IMR-90 (cell line): ENCODE measurements around the gene PNMA8A. TPM values are rescaled to one million over a fixed set of nuclear protein-coding genes. Genes with fewer than 3 reads are reported as not detected.

Source experiments
- ATAC-seq: fragments of 200-7000 bp; cut with Tn5 transposase; 2 replicates; pipeline ENCODE4 v1.9.1; 2020; ENCODE audit warnings: low read depth, mild to moderate bottlenecking, moderate library complexity
- BruUV-seq: library from RNA; stranded (reverse); fragments of 400-500 nt; replicated peaks from 2 replicates; lab custom pipeline; 2021; lab: Mats Ljungman, UMichigan
- CTCF ChIA-PET: fragments of 300-600 bp; formaldehyde crosslinking; extraction: SDS; loops from one replicate; lab custom pipeline; 2021; ENCODE audit warnings: antibody characterized with exemption; lab: Yijun Ruan, JAX
- POLR2A ChIA-PET: fragments of 300-600 bp; sonication (Branson Sonifier 250); formaldehyde crosslinking; loops from one replicate; lab custom pipeline; 2022; ENCODE audit warnings: antibody characterized with exemption; ENCODE audit not compliant: unreplicated experiment; lab: Charles Lee
- DNase-seq: peaks from one replicate; pipeline ENCODE4 v3.0.0; 2013
- H2AFZ ChIP-seq: replicated peaks from 2 replicates; pipeline ENCODE3; 2013; ENCODE audit warnings: low read length, mild to moderate bottlenecking; ENCODE audit not compliant: poor library complexity
- H2AK5ac ChIP-seq: 2 replicates; pipeline ENCODE4 v1.6.1; 2013; ENCODE audit warnings: low read depth, low read length, inconsistent platforms
- H2AK9ac ChIP-seq: replicated peaks from 2 replicates; pipeline ENCODE3; 2013; ENCODE audit warnings: mild to moderate bottlenecking, low read depth, low read length, moderate library complexity; ENCODE audit not compliant: poor library complexity
- H2BK120ac ChIP-seq: 2 replicates; pipeline ENCODE4 v1.6.1; 2013; ENCODE audit warnings: low read depth, low read length, inconsistent platforms
- H2BK15ac ChIP-seq: 3 replicates; pipeline ENCODE4 v1.6.1; 2013; ENCODE audit warnings: low read depth, low read length, inconsistent platforms
- H2BK20ac ChIP-seq: 2 replicates; pipeline ENCODE4 v1.6.1; 2013; ENCODE audit warnings: low read depth, mild to moderate bottlenecking, inconsistent platforms, low read length, moderate library complexity
- H2BK5ac ChIP-seq: 2 replicates; pipeline ENCODE4 v1.6.1; 2013; ENCODE audit warnings: mild to moderate bottlenecking, low read depth, low read length, inconsistent platforms; ENCODE audit not compliant: poor library complexity, severe bottlenecking
- H3K14ac ChIP-seq: replicated peaks from 2 replicates; pipeline ENCODE4 v1.6.1; 2013; ENCODE audit warnings: low read depth, low read length, inconsistent platforms
- H3K18ac ChIP-seq: 2 replicates; pipeline ENCODE4 v1.6.1; 2013; ENCODE audit warnings: low read depth, low read length, control low read depth
- H3K23ac ChIP-seq: 2 replicates; pipeline ENCODE4 v1.6.1; 2013; ENCODE audit warnings: low read depth, low read length, inconsistent platforms
- H3K27ac ChIP-seq: 2 replicates; pipeline ENCODE4 v1.5.1; 2013; ENCODE audit warnings: mild to moderate bottlenecking, control low read depth, low read length; ENCODE audit not compliant: insufficient read depth
- H3K27me3 ChIP-seq: 2 replicates; pipeline ENCODE4 v1.6.1; 2013; ENCODE audit warnings: low read length; ENCODE audit not compliant: control insufficient read depth, insufficient read depth
- H3K36me3 ChIP-seq: 2 replicates; pipeline ENCODE4 v1.6.1; 2013; ENCODE audit warnings: low read length, mixed read lengths; ENCODE audit not compliant: control insufficient read depth, insufficient read depth
- H3K4ac ChIP-seq: 2 replicates; pipeline ENCODE4 v1.6.1; 2013; ENCODE audit warnings: low read depth, low read length, inconsistent platforms
- H3K4me1 ChIP-seq: 2 replicates; pipeline ENCODE4 v1.6.1; 2013; ENCODE audit warnings: low read length, mixed read lengths; ENCODE audit not compliant: control insufficient read depth, insufficient read depth
- H3K4me2 ChIP-seq: 2 replicates; pipeline ENCODE4 v1.6.1; 2013; ENCODE audit warnings: low read depth, mild to moderate bottlenecking, control low read depth, low read length, moderate library complexity
- H3K4me3 ChIP-seq: 2 replicates; pipeline ENCODE4 v1.5.1; 2013; ENCODE audit warnings: low read depth, mild to moderate bottlenecking, control low read depth, low read length, moderate library complexity; ENCODE audit not compliant: insufficient read depth
- H3K56ac ChIP-seq: 2 replicates; pipeline ENCODE4 v1.6.1; 2013; ENCODE audit warnings: low read length, inconsistent platforms; ENCODE audit not compliant: insufficient read depth; ENCODE audit errors: extremely low read depth
- H3K79me1 ChIP-seq, 2 experiments: 2 replicates each; pipeline ENCODE4 v1.6.1; 2013; ENCODE audit warnings: low read length in 2 of 2, inconsistent platforms in 1 of 2, low read depth in 1 of 2
- H3K9ac ChIP-seq: 2 replicates; pipeline ENCODE4 v1.6.1; 2013; ENCODE audit warnings: low read depth, low read length, control low read depth
- H3K9me1 ChIP-seq: 2 replicates; pipeline ENCODE4 v1.6.1; 2013; ENCODE audit warnings: low read length, inconsistent platforms; ENCODE audit not compliant: insufficient read depth
- H3K9me3 ChIP-seq: 2 replicates; pipeline ENCODE4 v1.6.1; 2013; ENCODE audit warnings: low read length; ENCODE audit not compliant: control insufficient read depth, insufficient read depth
- H4K20me1 ChIP-seq: 2 replicates; pipeline ENCODE4 v1.6.1; 2013; ENCODE audit warnings: low read length, inconsistent platforms; ENCODE audit not compliant: insufficient read depth
- H4K5ac ChIP-seq: 2 replicates; pipeline ENCODE4 v1.6.1; 2013; ENCODE audit warnings: mild to moderate bottlenecking, low read depth, low read length, control low read depth
- H4K8ac ChIP-seq, 2 experiments: 2 replicates each; pipeline ENCODE4 v1.6.1; 2013; ENCODE audit warnings: low read depth in 2 of 2, low read length in 2 of 2, control low read depth in 1 of 2, inconsistent platforms in 1 of 2
- H4K91ac ChIP-seq: 2 replicates; pipeline ENCODE4 v1.6.1; 2013; ENCODE audit warnings: low read depth, low read length, inconsistent platforms; ENCODE audit not compliant: insufficient read depth
- ELK1 ChIP-seq: fragments of 150-350 bp; IDR thresholded peaks from 2 replicates; pipeline ENCODE4 v1.6.1; 2016; ENCODE audit warnings: low read depth, mild to moderate bottlenecking, low read length, moderate library complexity, borderline replicate concordance
- FOS ChIP-seq: fragments of 150-350 bp; IDR thresholded peaks from 2 replicates; pipeline ENCODE4 v1.6.1; 2016; ENCODE audit warnings: low read depth, low read length
- MAFK ChIP-seq: IDR thresholded peaks from 2 replicates; pipeline ENCODE4 v1.6.1; 2012; ENCODE audit warnings: low read depth, low read length, improper control_type of control experiment
- RAD21 ChIP-seq: IDR thresholded peaks from 2 replicates; pipeline ENCODE4 v1.6.1; 2012; ENCODE audit warnings: low read length, improper control_type of control experiment
- SMC3 ChIP-seq: fragments of 150-350 bp; IDR thresholded peaks from 2 replicates; pipeline ENCODE4 v1.6.1; 2016; ENCODE audit warnings: low read depth, mild to moderate bottlenecking, antibody characterized with exemption, low read length, moderate library complexity
- USF2 ChIP-seq: fragments of 150-350 bp; IDR thresholded peaks from 2 replicates; pipeline ENCODE4 v1.6.1; 2017; ENCODE audit warnings: mild to moderate bottlenecking, antibody characterized with exemption, low read length, low read depth
- WGBS, 2 experiments: methylation state at CpG; one replicate each; pipeline versions ENCODE4 v1.1.5 to v1.1.7; 2013; ENCODE audit warnings: missing lambda C conversion rate in 2 of 2; ENCODE audit not compliant: insufficient read length in 1 of 2; ENCODE audit errors: extremely low coverage in 2 of 2; 5-methylcytosine and 5-hydroxymethylcytosine counted together
- dilution Hi-C: fragments of 300-500 bp; cut with HindIII; formaldehyde crosslinking; loops from one replicate; pipeline ENCODE4 v1.14.3; 2018; ENCODE audit warnings: low sequenced_read_pairs; ENCODE audit not compliant: unreplicated experiment
- in situ Hi-C: fragments of 300-500 bp; cut with MboI; formaldehyde crosslinking; loops from 3 replicates; pipeline ENCODE4 v1.14.3; 2019; ENCODE audit warnings: low sequenced_read_pairs, inconsistent platforms, mixed read lengths
- intact Hi-C: fragments of 100-400 bp; cut with micrococcal nuclease; formaldehyde crosslinking; loops from 2 replicates; pipeline ENCODE4 v1.10.0; 2022
- polyA plus RNA-seq, 3 experiments: library from polyadenylated mRNA; depleted of rRNA; stranded (reverse); fragments of >200 nt; gene quantifications; 2 replicates each; pipeline ENCODE4 v1.2.3, GENCODE V29; 2012; ENCODE audit warnings: low replicate concordance in 1 of 3
- total RNA-seq: library from RNA; depleted of rRNA; stranded (reverse); fragments of >200 nt; gene quantifications from 2 replicates; pipeline ENCODE4 v1.2.3, GENCODE V29; 2012

The PNMA8A gene
- total and polyA plus RNA-seq, 2 of the 4 experiments (the other 2 are of a cell fraction): 0.77 to 0.90 TPM

- TF ChIP-seq USF2: no peak
- TF ChIP-seq MAFK: no peak
- TF ChIP-seq ELK1: no peak
- no peak for TF ChIP-seq RAD21
- no peak for TF ChIP-seq SMC3
- TF ChIP-seq FOS: no peak
- no TSS peak for BruUV-seq
- Histone ChIP-seq H3K9ac (no peak overlapping the region), H3K23ac (no peak overlapping the region), H3K4me2 (no peak overlapping the region), H4K91ac (no peak overlapping the region), H4K5ac (no peak overlapping the region), H3K36me3 (no peaks in the 10 kb centered on the region), H2BK20ac (no peak overlapping the region), H3K56ac (no peak overlapping the region), H2AFZ (no peak overlapping the region), H4K20me1 (no peaks in the 10 kb centered on the region; the same call in 1 of the 2 replicates), H2AK9ac (no peak overlapping the region), H3K27ac (no peak overlapping the region), H3K14ac (no peak overlapping the region), H2BK5ac (no peak overlapping the region), H2BK15ac (no peak overlapping the region), H2AK5ac (no peak overlapping the region), H3K4me1 (no peaks in the 10 kb centered on the region), H3K9me1 (no peaks in the 10 kb centered on the region), H3K4ac (no peak overlapping the region), H3K18ac (no peak overlapping the region), H3K79me1 (no peaks in the 10 kb centered on the region), H3K27me3 (peaks cover 47% of the 10 kb centered on the region), H3K9me3 (no peaks in the 10 kb centered on the region), H4K8ac (no peak overlapping the region), H2BK120ac (no peak overlapping the region), H3K4me3 (no peak overlapping the region)
- CTCF ChIA-PET: interaction anchor here (1.3 kb wide), 1 partner anchor 95 kb away, joined by 5 read pairs; no protein-coding TSS in a partner anchor
- POLR2A ChIA-PET: no interaction called here
- in situ Hi-C loops: no loop called here
- no peak for DNase-seq
- ATAC-seq: no peak
- WGBS, 2 experiments: 56% methylated on average over 1 of the region's 9 CpGs; no CpG with 5 or more reads in 1 of the 2 experiments
- intact Hi-C loops: no loop called here
- dilution Hi-C loops: no loop called here
These were observed 19.4 kb upstream of the PNMA8A start for GRCh38 chr19:46490774-46491173.
